SK-N-SH treated with all-trans-retinoic acid at 6 μM for 48 hours (cell line): ENCODE measurements around the gene PDZD2.

Experiments
- ESRRG ChIP-seq: fragments of 250-450 bp; sonication (Bioruptor Pico); IDR thresholded peaks from 2 replicates; pipeline ENCODE4 v1.6.1; 2021; ENCODE audit warnings: mild to moderate bottlenecking
- RARB ChIP-seq: fragments of 250-450 bp; sonication (Bioruptor Pico); IDR thresholded peaks from 2 replicates; pipeline ENCODE4 v1.8.0; 2021; ENCODE audit warnings: mild to moderate bottlenecking, moderate library complexity
- SNAI2 ChIP-seq: fragments of 250-450 bp; sonication (Bioruptor Pico); IDR thresholded peaks from 2 replicates; pipeline ENCODE4 v1.5.0; 2020; ENCODE audit warnings: mild to moderate bottlenecking, moderate library complexity
- ZC3H10 ChIP-seq: fragments of 250-450 bp; sonication (Bioruptor Pico); IDR thresholded peaks from 2 replicates; pipeline ENCODE4 v1.5.1; 2021; ENCODE audit warnings: mild to moderate bottlenecking, moderate library complexity
- ZNF565 ChIP-seq: fragments of 450-650 bp; formaldehyde crosslinking; conservative IDR thresholded peaks from 2 replicates; pipeline ENCODE4 v1.5.0; 2020; ENCODE audit warnings: low read depth, mild to moderate bottlenecking, moderate library complexity
- ZNF8 ChIP-seq: fragments of 450-650 bp; formaldehyde crosslinking; IDR thresholded peaks from 2 replicates; pipeline ENCODE4 v1.5.0; 2020; ENCODE audit warnings: mild to moderate bottlenecking, moderate library complexity
- TF ChIP-seq, protein P1 (sequence below): fragments of 250-450 bp; sonication (Bioruptor Pico); IDR thresholded peaks from 2 replicates; pipeline ENCODE4 v1.5.0; 2020; ENCODE audit warnings: mild to moderate bottlenecking, moderate library complexity
- TF ChIP-seq, protein P2 (sequence below): fragments of 250-450 bp; sonication (Bioruptor Pico); IDR thresholded peaks from 2 replicates; pipeline ENCODE4 v1.8.0; 2020; ENCODE audit warnings: mild to moderate bottlenecking, moderate library complexity, borderline replicate concordance

- no peak for TF ChIP-seq ZNF565
- TF ChIP-seq ESRRG: no peak
- no peak for TF ChIP-seq RARB (CRISPR knock-in tag)
- no peak for TF ChIP-seq ZNF8 (CRISPR knock-in tag)
- TF ChIP-seq SNAI2 (CRISPR knock-in tag): no peak
- TF ChIP-seq ZC3H10 (CRISPR knock-in tag): no peak
- TF ChIP-seq, protein P1, sequence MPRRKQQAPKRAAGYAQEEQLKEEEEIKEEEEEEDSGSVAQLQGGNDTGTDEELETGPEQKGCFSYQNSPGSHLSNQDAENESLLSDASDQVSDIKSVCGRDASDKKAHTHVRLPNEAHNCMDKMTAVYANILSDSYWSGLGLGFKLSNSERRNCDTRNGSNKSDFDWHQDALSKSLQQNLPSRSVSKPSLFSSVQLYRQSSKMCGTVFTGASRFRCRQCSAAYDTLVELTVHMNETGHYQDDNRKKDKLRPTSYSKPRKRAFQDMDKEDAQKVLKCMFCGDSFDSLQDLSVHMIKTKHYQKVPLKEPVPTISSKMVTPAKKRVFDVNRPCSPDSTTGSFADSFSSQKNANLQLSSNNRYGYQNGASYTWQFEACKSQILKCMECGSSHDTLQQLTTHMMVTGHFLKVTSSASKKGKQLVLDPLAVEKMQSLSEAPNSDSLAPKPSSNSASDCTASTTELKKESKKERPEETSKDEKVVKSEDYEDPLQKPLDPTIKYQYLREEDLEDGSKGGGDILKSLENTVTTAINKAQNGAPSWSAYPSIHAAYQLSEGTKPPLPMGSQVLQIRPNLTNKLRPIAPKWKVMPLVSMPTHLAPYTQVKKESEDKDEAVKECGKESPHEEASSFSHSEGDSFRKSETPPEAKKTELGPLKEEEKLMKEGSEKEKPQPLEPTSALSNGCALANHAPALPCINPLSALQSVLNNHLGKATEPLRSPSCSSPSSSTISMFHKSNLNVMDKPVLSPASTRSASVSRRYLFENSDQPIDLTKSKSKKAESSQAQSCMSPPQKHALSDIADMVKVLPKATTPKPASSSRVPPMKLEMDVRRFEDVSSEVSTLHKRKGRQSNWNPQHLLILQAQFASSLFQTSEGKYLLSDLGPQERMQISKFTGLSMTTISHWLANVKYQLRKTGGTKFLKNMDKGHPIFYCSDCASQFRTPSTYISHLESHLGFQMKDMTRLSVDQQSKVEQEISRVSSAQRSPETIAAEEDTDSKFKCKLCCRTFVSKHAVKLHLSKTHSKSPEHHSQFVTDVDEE (CRISPR knock-in tag): no peak
- TF ChIP-seq, protein P2, sequence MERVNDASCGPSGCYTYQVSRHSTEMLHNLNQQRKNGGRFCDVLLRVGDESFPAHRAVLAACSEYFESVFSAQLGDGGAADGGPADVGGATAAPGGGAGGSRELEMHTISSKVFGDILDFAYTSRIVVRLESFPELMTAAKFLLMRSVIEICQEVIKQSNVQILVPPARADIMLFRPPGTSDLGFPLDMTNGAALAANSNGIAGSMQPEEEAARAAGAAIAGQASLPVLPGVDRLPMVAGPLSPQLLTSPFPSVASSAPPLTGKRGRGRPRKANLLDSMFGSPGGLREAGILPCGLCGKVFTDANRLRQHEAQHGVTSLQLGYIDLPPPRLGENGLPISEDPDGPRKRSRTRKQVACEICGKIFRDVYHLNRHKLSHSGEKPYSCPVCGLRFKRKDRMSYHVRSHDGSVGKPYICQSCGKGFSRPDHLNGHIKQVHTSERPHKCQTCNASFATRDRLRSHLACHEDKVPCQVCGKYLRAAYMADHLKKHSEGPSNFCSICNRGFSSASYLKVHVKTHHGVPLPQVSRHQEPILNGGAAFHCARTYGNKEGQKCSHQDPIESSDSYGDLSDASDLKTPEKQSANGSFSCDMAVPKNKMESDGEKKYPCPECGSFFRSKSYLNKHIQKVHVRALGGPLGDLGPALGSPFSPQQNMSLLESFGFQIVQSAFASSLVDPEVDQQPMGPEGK (CRISPR knock-in tag): no peak
Measured at GRCh38 chr5:32014096-32014745, 375.3 kb downstream of the PDZD2 start.
